CD4-positive, alpha-beta T cell treated with Interleukin-15 for 4 hours (primary cell): ENCODE results near the gene BRIP1.
"Not testable (repeated sequence)": the region's sequence is repeated elsewhere in the genome, so short reads cannot be mapped to it uniquely, and the experiment has no call there.

Source experiments
- DNase-seq: peaks from one replicate; pipeline ENCODE4 v3.0.0-alpha.2; 2020; ENCODE audit warnings: low spot score

BRIP1 gene

GRCh38 chr17:61862975-61863800, at the start of gene BRIP1:
BRIP1 (minus strand) TSS chr17:61863528; CDS start chr17:61861539, 1,989 bp downstream.
- peak; percentile 85 for DNase-seq

GRCh38 chr17:61908292-61909037, 45.1 kb upstream of the BRIP1 start:
- DNase-seq, result no peak

GRCh38 chr17:61907361-61907760, 44.0 kb upstream of the BRIP1 start:
- no peak for DNase-seq

GRCh38 chr17:61904094-61904710, 40.9 kb upstream of the BRIP1 start:
- DNase-seq, result peak; percentile 62

GRCh38 chr17:61903251-61903650, 39.9 kb upstream of the BRIP1 start:
- DNase-seq, result no peak

- DNase-seq, result no peak
Measured at GRCh38 chr17:61897548-61898180, 34.3 kb upstream of the BRIP1 start.

GRCh38 chr17:61895391-61895790, 32.1 kb upstream of the BRIP1 start:
- no peak for DNase-seq

GRCh38 chr17:61894310-61894709, 31.0 kb upstream of the BRIP1 start:
- not testable (repeated sequence) for DNase-seq

- DNase-seq, result not testable (repeated sequence)
Measured at GRCh38 chr17:61887733-61888132, 24.4 kb upstream of the BRIP1 start.

GRCh38 chr17:61885865-61886264, 22.5 kb upstream of the BRIP1 start:
- DNase-seq, result not testable (repeated sequence)

GRCh38 chr17:61884864-61885263, 21.5 kb upstream of the BRIP1 start:
- DNase-seq, result no peak

GRCh38 chr17:61880589-61881102, 17.3 kb upstream of the BRIP1 start:
- DNase-seq, result no peak

- DNase-seq, result no peak
Measured at GRCh38 chr17:61878984-61879612, 15.8 kb upstream of the BRIP1 start.

- no peak for DNase-seq
Measured at GRCh38 chr17:61878520-61878919, 15.2 kb upstream of the BRIP1 start.

GRCh38 chr17:61877837-61878236, 14.5 kb upstream of the BRIP1 start:
- no peak for DNase-seq

- no peak for DNase-seq
Measured at GRCh38 chr17:61875804-61876203, 12.5 kb upstream of the BRIP1 start.

GRCh38 chr17:61875285-61875684, 12.0 kb upstream of the BRIP1 start:
- no peak for DNase-seq

GRCh38 chr17:61874075-61874474, 10.7 kb upstream of the BRIP1 start:
- no peak for DNase-seq

- DNase-seq, result no peak
Measured at GRCh38 chr17:61872099-61872498, 8.8 kb upstream of the BRIP1 start.

GRCh38 chr17:61869138-61869537, 5.8 kb upstream of the BRIP1 start:
- DNase-seq, result no peak

- no peak for DNase-seq
Measured at GRCh38 chr17:61868074-61868473, 4.7 kb upstream of the BRIP1 start.

GRCh38 chr17:61867033-61867432, 3.7 kb upstream of the BRIP1 start:
- no peak for DNase-seq
